Activated CD4-positive, alpha-beta T cell treated with anti-CD3 and anti-CD28 coated beads, Interleukin-10, Interleukin-2, amounts not matched to agents 100 ng/mL and 50 ng/mL, durations not matched to agents 16 hours and 8 hours (primary cell): Measurements from ENCODE around the gene CLCF1.

Source experiments
- DNase-seq: peaks from one replicate; pipeline ENCODE4 v3.0.0-alpha.2; 2020

Gene CLCF1

DNA sequence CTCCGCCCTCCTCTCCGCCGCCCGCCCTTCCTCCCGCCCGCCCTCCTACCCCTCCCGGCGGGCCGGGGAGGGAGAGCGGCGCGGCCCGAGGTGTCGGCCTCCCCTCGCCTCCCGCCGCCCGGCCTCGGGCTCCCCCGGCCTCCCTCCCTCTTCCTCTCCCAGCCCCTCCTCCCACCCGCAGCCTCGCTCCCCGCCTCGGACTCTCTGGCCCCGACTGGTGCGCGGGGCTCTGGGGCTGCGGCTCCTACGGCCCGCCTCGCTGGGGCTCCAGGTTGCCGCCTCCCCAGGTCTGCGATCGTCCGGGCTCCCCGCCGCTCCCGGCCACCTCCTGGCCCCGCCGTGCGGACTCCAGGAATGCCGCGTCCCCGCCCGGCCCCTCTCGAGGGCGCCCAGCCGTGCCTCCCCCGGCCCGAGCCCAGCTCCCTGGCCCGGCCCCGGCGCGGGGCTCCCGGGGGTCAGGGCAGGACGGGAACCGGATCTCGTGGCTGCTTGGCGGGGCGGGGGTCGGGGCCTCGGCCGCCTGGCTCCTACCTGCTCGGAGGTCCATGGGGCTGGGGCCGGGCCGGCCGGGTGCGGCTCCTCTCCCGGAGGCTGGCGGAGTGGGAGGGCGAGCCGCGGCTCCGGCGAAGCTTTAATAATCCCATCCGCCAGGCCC lies at the start of gene CLCF1:
TSS of gene CLCF1 (minus strand) at position 606 of the 655 bp plus-strand sequence. CDS start at position 547, 59 bp downstream.
- DNase-seq: peak; percentile 20

DNA sequence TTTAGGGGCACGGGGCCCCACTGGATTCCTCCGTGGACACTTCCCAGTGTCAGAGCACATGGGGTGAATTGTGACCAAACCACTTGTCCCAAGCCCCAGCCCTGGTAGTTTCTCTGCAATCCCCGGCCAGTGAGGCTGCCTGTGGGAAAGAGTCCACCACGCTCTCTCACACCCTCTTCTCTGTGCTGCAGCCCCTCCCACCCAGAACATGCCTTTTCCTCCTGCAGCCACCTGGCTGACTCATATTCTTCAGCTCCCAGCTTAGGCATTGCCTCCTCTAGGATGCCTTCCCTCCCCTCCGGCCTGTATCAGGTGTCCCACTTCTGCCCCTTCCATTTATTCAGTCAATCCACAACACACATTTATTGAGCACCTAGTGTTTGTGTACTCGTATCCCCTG lies 49.5 kb upstream of the CLCF1 start:
- no peak for DNase-seq

DNA sequence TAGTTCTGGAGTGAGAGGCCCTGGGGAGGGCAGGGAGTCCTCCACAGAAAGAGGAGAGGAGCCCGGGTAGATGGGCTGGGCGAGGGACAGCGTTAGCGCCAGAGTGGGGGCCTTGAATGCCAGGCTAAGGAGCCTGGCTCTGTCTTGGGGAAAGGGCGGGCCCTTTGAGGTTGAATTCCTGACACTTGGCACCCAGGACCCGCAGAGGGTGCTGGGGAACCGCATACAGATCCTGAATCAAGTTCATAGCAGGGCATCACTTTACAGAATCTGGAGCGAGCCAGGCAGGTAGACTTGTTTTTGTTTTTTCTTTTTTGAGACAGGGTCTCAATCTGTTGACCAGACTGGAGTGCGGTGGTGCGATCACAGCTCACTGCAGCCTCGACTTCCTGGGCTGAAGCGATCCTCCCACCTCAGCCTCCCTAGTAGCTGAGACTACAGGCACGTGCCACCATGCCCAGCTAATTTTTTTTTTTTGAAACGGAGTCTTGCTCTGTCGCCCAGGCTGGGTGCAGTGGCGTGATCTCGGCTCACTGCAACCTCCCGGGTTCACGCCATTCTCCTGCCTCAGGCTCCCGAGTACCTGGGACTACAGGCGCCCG lies 48.1 kb upstream of the CLCF1 start:
- DNase-seq: no peak

DNA sequence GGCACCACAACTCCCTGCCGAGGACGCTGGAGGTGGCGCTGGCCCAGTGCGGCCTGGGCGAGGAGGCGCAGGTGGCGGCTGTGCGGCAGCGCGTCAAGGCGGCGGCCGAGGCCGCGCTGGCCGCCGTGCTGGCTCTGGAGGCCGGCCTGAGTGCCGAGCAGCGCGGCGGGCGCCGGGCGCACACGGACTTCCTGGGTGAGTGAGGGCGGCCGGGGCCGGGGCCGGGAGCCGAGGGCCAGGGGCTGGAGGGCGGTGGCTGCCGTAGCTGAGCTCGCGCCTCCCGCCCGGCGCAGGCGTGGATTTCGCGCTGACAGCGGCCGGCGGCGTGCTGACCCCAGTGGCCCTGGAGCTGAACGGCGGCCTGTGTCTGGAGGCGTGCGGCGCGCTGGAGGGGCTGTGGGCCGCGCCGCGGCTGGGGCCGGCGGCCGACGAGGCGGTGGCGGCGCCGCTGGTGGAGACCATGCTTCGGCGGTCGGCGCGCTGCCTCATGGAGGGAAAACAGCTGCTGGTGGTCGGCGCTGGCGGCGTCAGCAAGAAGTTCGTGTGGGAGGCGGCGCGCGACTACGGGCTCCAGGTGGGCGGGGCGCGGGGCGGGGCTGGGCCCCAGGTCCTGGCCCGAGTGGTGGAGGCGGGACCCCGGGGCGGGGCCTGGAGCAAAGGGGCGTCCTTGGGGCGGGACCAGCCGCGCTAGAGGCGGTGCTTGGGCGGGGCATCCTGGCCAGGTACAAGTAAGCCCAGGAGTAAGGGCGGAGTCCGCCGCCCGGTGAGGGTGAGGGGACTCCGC lies 47.4 kb upstream of the CLCF1 start:
- peak; percentile 98 for DNase-seq

DNA sequence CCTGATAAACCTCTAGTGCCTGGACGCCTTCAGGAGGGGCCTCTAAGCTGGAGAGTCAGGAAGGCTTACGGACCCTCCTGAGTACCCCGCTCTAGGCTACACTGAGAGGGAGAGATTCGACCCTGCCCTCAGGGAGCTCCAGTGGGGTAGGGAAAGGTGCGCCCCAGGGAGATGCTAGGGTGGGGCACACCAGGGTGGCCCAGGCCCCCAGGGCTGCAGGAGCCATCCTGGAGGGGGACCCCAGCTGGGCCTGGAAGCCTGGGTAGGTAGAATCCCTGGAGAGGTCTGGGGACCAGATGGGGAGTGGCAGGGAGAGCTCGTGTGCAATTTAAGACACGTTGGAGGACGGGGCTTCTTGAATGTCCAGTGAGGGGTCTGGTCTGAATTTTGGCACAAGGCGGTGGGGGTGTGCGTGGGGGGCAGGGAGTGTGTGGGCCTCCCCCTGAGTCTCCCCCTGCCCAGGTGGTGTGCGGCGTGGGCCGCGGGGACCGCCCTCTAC lies 46.8 kb upstream of the CLCF1 start:
- no peak for DNase-seq

DNA sequence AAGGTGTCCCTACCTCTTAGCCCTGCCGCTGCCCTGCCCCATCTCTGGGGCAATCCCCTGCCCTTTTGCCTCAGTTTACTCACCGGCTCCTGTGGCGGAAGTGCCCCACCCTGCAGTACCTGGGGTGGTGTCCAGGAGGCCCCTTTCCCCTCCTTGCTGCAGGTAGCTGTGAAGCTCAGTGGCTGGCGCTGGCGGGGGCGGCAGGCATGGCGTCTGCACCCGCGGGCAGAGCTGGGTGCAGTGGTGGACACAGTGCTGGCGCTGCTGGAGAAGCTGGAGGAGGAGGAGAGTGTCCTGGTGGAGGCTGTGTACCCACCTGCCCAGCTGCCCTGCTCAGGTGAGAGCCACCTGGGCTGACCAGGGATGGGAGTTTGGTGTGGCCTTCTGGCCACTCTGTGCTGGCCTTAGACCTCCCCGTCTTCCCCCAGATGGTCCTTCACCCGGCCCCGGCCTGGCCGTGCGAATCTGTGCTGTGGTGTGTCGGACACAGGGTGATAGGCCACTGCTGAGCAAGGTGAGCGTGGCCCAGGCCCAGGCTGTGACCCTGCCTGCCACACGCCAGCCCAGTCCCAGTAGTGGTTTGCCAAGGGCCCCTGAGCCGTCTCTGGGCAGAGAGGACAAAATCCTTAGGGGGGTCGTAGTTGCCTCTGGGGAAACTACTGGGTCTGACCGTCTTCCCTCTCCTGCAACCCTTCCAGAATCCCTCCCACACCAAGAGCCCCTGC lies 46.1 kb upstream of the CLCF1 start:
- no peak for DNase-seq

DNA sequence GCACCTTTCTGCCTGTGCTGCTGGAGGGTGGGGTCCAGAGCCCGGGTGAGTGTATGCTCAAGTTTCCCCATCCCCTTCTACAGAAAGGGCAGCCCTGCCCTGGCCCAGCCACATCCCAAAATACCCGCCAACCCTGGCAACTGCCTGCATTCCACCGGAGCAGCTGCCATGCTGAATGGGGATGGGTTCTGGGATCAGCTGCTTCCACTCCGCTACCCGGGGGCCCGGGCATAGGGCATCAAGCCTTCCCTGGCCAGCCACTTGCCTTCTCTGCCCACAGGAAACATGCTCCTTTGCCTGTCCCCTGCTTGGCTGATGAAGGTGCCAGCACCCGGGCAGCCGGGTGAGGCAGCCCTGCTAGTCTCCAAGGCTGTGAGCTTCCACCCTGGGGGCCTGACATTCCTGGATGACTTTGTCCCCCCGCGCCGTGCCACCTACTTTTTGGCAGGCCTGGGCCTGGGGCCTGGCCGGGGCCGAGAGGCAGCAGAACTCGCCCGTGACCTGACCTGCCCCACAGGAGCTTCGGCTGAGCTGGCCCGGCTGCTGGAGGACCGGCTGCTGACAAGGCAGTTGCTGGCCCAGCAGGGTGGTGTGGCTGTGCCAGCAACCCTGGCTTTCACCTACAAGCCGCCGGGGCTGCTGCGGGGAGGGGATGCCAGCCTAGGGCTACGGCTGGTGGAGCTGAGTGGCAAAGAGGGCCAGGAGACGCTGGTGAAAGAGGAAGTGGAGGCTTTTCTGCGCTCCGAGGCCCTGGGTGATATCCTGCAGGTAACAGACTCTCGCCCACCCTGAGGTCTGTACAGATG lies 45.3 kb upstream of the CLCF1 start:
- no peak for DNase-seq

DNA sequence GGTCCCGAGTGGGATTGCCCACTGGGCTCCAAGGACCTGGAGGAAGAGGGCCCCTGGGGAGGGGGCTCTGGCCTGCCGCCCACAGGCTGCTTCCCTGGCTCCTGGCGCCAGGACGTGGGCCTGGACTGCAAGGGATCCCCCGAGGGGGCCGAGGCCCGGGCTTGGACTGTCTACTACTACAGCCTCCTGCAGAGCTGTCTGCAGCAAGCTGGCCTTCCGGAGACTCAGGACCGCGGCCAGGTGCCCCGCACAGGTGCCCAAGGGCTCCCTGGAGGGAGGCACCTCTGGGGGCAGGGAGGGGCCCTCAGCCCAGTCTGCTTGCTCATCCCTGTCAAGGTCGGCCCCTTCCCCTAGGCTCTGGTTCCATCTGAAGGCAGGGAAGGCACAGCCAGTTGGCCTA lies 44.0 kb upstream of the CLCF1 start:
- DNase-seq: no peak

DNA sequence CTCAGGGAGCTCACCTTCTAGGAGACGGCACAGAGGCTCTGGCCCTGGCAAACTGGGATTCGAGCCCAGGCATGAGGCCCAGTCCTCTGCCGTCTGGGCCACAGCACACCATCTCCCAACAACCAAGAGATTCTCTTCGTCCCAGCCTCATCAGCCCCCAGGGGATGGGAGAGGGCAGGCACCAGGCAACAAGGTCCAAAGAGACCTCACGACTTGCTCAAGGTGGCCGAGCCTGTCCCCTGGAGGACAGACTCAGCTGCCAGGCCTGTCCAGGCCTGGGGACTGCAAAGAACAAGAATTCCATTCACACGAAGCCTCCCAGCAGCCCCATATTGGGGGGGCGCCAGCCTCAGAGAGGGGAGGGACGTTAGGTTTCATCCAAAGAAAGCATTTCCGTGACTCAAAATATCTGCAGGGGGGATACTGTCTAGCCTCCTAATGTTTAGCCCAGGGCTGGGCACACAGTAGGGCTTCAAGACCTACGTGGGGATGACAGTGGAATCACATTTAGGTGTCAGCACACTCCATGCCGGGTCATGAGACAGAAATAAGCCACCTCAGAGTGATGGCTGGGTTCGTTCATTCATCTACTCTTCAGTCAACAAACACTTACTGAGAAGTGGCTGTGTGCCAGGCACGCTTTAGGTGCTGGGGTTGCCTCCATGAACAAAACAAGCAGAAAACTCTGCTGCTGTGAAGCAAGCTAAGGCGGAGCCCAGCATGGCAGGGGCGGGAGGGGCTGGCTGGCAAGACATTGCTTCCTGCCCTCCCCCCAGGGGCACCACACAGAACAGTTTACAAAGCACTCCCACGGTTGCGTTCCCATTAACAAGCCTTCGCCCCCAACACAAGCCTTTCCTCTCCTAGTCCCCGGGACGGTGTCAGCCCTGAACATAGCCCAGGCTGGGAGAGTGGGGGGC lies 43.3 kb upstream of the CLCF1 start:
- DNase-seq: no peak

DNA sequence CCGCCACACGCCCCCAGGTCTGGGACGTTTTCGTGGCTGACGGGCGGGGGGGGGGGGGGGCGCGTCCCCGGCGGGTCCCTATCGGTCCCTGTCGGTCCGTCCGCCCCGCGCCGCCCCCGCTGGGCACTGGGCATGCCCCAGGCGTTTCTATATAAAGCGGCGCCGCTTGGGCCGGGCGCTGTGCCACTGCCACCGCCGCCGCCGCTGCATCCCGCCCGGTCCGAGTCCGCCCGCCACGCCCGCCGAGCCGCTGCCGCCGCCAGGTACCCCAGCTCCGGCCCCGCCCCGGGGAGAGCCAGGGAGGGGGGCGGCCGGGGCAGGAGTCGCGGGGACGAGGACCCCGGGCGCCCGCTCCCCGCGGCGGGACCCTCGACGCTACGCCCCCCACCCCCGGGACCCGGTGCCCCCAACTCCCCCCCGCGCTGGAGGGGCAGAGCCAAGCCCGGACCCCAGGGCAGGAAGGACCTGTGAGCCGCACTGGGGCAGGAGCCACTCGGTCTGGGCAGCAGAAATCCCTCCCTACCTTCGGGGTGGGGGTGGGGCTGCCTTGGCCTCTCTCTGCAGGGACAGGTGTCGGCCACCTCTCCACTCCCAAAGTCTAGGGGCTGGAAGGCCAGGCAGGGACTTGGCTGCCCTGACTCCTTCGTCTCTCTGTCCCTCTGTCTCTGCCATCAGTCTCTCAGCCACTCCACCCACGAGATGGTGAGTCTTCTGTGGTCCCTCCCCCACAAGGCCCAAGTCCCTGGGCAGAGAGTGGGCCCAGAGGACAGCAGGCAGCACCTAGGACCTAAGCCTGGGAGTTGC lies 42.3 kb upstream of the CLCF1 start, which contains the start of gene CARNS1:
TSS of gene CARNS1 (plus strand) at position 178 of the 804 bp plus-strand sequence. CDS start at position 700, 522 bp downstream.
- no peak for DNase-seq

DNA sequence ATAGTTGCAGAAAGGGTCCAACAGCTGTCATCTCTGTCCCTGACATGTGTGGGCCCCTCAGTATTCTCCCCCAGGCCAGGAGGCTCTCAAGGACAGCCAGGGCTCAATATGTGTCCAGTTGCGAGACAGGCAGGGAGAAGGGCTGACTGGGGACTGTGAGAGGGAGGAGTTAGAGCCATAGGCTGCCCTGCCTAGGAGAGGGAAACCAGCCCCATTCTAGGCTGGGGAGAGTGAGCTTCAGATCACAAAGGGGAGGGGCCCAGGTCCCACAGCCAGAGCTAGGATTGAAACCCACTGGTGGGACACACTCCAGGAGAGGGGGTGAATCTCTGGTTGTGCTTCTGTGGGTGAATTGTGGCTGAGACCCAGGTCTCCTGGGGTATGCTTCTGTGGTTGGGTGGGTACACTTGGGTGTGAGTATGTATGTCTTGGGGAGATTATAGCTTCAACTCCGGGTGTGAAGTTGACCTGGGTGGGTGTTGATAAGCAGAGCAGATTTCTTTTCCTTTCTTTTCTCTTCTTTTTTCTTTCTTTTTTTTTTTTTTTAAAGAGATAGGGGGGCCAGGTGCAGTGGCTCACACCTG lies 40.0 kb upstream of the CLCF1 start:
- no peak for DNase-seq

DNA sequence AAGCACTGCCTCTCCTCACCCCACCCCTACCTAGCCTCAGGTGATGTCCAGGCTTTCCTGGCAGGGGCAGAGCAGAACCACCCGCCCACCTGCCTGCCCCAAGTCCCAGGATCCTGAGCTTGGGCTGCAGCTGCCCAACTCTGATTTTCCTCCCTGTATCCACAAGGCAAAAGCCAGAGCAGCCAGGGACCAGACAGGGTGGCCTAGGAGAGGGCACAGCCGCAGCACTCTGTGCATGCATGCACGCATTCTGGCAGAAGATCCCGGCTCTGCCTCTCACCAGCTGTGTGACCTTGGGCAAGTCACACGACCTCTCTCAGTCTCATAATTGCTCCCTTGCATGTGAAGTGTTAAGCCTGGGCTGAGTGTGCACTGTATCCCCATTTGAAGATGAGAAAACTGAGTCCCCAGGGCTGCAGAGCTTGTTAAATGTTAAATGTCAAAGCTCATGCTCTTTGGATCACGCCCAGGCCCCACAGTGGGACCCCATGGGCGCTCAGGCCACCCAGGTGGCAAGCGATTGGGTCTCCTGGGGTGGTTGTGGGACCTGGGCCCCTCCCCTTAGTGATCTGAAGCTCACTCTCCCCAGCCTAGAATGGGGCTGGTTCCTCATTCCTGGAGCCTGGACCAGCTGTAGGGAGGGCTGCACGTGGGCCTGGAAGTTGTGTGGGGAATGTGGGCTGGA lies 39.2 kb upstream of the CLCF1 start:
- DNase-seq: no peak

DNA sequence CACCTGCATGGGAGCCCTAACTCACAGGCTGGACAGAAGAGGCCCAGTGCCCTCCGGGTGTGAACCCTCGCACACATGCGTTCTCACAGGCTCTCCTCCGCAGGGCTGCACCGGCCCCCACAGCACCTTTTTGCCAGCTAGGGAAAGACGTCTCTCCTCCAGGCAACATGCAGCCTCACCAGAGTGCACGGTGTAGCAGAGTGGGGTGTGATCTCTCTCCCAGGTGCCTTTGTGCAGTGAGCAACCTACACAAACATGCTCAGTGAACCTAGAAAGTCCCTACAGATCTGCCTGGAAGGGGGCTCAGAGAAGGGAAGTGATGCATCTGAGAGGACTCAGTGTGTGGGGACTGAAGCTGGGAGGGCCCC lies 38.4 kb upstream of the CLCF1 start:
- DNase-seq: no peak

DNA sequence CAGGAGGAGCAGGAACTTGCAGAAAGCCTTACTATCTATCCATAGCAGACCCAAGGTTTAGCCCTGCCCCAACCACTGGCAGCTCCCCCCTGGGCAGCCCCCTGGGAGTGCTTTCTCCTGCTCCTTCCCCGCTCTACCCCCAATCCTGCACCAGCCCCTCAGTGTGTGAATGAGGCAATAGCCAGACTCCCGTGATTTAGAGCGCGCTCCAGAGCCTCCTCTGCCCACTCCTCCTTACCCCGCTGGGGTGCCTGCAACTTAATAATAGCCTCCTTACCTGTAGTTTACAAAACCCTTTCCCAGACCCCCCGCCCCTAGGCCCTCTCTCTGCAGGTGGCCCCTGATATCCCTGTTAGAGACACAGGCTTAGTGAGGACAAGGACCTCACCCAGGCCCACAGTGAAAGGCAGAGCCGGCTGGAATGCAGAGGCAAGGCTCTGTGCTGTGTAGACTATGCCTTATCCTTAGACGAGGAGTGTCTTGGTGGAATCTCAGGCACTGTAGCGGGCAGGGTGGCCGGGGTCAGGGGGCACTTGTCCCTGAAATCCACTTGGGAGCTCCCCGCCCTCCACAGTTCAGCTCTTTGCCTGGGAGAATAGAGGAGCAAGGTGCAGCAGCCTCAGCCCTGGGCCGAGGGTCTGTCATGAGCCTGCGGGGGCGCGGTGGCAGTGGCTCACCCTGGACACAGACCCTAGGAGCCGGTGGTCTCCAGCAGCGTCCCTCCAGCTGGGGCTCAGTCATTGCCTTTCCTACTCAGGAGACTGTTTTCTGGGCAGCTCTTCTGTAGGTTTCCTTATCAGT lies 37.8 kb upstream of the CLCF1 start:
- DNase-seq: no peak

DNA sequence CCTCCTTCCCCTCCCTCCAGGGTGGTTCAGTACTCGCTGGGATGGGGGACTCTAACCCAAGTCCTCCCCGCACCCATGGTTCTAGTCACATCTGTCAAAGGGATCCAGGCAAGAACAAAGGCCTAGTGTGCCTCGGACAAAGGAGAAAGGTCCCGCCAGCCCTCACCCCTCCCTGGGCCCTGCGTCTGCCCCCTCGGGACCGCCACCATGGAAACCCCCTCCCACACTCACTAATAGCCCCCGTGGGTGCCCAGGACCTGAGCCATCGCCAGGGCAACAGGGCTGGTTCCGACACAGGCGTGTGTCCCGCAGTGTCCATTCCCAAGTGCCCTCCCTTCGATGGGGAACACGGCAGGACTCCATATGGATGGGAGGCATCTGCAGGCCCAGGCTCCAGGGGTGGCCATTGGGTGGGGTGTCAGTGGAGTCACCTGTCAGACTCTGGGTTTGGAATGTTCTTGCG lies 37.0 kb upstream of the CLCF1 start:
- no peak for DNase-seq

DNA sequence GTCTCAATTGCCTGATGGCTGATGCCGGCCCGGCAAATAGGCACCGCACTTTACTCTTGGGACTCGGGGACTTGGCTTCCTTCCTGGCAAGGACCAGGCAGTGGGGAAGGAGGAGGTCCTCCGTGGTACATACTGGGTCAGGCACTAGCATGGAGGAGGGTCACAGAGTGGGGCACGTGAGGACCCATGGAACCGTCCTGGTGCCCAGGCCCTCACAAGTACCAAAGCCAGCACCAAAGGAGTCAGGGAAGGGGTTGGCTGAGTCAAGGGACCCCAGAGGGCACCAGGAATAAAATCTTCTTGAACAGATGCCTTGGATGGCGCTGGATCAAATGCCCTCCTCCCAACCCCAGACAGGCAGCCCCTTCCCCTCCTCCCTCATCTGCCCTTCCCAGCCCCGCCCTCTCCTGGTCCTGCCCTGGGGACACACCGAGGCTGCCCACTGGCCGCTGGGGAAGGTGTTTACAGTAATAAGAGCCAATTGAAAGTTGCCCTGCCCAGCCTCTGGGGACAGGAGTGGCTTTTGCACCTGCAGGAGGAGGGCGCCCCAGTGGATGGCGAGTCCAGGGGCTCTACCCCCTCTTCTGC lies 36.5 kb upstream of the CLCF1 start:
- DNase-seq: no peak

DNA sequence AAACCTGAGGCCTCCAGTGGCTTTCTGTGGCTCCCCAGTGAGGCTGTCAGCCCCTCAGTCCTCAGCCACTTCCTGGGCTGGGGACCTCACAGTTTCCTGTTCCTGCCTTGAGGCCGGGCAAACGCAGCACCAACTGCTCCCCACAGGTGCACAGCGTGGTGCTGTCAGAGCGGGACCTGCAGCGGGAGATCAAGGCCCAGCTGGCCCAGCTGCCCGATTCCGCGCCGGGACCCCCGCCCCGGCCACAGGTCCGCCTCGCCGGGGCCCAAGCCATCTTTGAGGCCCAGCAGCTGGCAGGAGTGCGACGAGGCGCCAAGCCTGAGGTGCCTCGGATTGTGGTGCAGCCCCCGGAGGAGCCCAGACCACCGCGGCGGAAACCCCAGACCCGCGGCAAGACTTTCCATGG lies 35.9 kb upstream of the CLCF1 start:
- DNase-seq: peak; percentile 92
